ENCODE results near the gene UBC.
A peak's percentile ranks its signal among the peaks of the same experiment; 100 is the strongest.

UBC gene

GRCh38 chr12:124863416-124864325 is 50.8 kb downstream of the UBC start, which contains the start of gene SCARB1:
Gene SCARB1 (minus strand): TSS chr12:124863864. CDS start chr12:124863720, 144 bp downstream.
- DNase-seq = peak; percentile 91

GRCh38 chr12:124862768-124863415 is 51.6 kb downstream of the UBC start:
- DNase-seq = peak; percentile 72

GRCh38 chr12:124861898-124862676 is 52.4 kb downstream of the UBC start:
- DNase-seq = no peak
